PC-9 (cell line): ENCODE results near the gene FAHD1.

Experiments
- EZH2 ChIP-seq: fragments of 200-600 bp; sonication (generic); IDR thresholded peaks from 2 replicates; pipeline ENCODE4 v1.8.0; 2017; ENCODE audit warnings: antibody characterized with exemption, low read depth
- TF ChIP-seq, protein P1 (sequence below): fragments of 200-600 bp; sonication (generic); conservative IDR thresholded peaks from 2 replicates; pipeline ENCODE4 v1.6.1; 2017; ENCODE audit warnings: mixed run types, antibody characterized with exemption, mild to moderate bottlenecking, moderate library complexity

DNA sequence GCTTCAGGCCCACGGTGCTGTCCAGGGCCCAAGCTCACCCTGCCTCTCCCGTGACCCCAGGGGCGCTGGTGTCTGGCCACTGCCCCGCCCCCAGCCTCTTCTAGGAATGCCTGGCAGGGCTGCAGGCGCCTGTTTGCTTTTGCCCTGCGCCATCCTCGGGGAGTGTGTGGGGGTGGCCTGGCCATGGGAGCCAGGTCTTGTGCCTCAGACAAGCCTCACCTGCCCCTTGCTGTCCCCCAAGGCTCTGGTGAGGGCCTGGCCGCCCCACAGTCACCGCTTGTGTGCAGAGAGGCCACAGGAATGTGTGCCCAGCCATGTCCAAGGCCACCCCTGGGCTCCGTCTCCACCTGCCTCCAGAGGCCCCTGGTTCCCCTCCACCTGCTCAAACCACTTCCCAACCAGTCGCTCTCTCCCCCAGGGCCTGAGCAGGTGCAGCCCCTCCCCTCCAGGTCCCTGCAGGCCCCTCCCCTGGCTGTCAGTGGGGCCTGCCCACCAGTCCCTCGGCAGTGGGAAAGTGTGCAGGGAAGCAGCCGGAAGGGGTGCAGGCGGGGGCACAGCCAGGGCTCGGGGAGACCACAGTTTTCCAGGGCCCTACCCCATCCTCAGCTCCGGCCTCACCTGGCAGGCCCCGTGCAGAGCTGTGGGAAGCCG lies 32.7 kb upstream of the FAHD1 start:
- TF ChIP-seq, protein P1, sequence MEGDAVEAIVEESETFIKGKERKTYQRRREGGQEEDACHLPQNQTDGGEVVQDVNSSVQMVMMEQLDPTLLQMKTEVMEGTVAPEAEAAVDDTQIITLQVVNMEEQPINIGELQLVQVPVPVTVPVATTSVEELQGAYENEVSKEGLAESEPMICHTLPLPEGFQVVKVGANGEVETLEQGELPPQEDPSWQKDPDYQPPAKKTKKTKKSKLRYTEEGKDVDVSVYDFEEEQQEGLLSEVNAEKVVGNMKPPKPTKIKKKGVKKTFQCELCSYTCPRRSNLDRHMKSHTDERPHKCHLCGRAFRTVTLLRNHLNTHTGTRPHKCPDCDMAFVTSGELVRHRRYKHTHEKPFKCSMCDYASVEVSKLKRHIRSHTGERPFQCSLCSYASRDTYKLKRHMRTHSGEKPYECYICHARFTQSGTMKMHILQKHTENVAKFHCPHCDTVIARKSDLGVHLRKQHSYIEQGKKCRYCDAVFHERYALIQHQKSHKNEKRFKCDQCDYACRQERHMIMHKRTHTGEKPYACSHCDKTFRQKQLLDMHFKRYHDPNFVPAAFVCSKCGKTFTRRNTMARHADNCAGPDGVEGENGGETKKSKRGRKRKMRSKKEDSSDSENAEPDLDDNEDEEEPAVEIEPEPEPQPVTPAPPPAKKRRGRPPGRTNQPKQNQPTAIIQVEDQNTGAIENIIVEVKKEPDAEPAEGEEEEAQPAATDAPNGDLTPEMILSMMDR: no peak
- no peak for TF ChIP-seq EZH2
